HG03565 (cell line): ENCODE results near the gene OOSP4B.
"Not testable (repeated sequence)": the region's sequence is repeated elsewhere in the genome, so short reads cannot be mapped to it uniquely, and the experiment has no call there.

Experiments used
- ATAC-seq: cut with Tn5 transposase; IDR thresholded peaks from one replicate; pipeline ENCODE4 v1.9.1; 2021; ENCODE audit warnings: mild to moderate bottlenecking, moderate library complexity; ENCODE audit not compliant: unreplicated experiment

The OOSP4B gene

DNA sequence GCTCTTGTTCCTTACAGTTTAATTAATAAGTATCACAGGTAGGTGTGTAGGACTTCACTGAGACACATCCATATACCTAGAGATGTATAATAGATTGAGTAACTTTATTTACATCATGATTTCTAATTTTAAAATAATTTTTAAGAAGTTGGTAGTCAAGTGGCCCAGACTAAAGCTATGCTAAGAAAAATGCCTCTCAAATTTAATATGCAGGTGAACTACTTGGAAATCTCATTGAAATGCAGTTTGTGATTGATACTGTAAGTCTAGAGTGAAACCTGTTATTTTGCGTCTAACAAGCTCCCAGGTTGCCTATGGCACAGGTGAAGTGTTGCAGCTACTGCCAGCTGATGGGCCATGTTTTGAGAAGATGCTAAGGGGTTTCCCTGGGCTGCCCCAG lies at the start of gene OOSP4B:
Gene OOSP4B (plus strand): TSS at position 301 of the 400 bp plus-strand sequence.
- no peak for ATAC-seq

DNA sequence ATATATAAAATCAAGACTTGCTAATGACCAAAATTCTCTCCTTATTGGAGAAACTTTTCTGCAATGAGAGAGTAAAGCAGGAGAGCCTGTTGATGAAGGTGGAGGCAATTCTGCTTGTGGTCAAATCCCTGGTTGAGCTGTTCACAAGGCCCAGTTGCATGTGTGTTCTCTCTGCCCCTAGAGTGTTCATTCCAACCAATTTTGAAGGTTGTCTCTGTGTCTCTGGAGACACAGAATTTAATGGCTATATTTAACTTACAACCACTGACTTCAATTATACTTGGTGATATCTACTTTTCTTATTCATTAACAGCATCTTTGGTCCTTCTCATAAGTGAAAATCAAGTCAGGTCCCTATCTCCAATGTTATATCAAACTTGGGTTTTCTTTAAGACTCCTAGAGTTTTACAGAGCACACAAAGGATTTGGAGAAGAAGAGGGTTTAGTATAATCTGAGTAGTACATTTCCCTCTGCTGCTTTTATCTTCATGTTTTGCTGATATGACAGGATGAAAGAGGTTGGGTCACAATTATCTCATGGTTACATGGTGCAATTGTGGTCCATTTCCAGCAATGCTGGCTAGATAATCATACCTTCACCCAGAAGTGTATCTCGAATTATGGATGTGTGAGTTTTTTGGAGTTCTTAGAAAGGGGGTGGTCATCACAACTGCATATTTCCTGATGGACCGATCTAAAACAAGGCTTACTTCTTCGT lies 49.1 kb upstream of the OOSP4B start:
- no peak for ATAC-seq

DNA sequence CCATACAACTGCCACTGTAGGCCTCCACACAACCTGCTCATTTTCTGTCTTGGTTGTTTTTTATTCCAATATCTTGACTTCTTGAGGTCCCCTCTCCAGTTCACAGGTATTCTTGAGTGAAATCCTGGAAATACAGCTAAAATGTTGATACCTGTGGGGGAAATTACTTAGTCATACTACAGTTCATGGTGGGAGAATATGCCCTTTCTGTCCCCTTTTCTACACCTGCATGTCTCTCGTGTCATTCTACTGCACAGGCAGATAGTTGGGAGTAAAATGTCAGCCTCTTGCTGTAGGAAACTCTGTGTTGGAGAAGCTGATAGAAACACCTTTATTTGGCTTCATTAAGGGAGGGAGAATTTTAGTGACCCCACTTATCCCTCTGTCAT lies 48.6 kb upstream of the OOSP4B start:
- no peak for ATAC-seq

DNA sequence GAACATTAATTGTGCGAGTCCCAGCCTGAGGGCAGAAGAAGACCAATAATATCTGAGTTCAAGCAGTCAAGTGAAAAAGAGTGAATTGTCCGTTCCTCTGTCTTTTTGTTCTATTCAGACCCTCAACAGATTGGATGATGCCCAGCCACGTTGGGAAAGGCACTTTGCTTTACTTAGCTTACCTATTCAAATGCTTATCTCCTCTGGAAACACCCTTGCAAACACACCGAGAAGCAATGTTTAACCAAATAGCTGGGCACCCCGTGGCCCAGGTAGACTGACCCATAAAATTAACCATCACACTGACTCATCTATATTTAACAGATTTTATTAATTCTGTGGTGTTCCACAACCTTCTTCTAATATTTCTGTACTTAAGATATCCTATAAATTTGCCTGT lies 43.9 kb upstream of the OOSP4B start:
- ATAC-seq, result no peak

DNA sequence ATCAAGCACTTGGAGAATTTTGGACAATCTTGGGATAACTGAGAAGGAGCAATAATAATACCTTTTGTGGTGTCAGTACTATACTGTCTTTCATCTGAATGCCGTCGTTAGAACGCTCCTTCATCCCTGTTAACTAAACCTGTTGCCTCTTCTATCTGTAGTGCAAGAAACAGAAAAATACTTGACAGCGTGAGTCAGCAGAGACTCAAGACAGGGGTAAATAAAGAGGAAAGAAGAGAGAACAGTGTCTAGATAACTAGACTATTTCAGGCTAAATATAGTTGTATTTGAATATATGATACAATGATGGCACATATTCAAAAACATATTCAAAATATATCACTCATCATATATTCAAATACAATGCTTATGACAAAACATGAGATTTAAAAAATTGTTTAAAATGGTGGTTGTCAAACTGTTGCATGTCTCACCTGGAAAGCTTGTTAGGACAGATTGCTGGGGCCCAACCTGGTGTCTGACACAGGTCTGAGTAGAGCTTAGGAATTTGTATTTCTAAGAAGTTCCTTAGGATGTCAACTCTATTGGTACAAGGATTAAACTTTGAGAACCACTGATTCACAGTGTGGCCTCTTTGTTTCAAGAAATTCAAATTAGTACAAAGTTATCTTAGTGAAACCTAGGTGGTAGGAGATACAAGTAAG lies 35.7 kb upstream of the OOSP4B start:
- no peak for ATAC-seq

DNA sequence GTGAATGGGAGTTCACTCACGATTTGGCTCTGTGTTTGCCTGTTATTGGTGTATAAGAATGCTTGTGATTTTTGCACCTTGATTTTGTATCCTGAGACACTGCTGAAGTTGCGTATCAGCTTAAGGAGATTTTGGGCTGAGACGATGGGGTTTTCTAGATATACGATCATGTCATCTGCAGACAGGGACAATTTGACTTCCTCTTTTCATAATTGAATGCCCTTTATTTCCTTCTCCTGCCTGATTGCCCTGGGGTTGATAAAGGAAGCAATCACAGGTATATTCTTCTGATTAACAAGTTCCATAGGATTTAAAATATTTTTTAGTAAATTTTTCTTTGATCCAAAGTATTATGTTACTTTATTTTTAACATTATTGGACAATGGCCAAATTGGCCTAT lies 34.9 kb upstream of the OOSP4B start:
- not testable (repeated sequence) for ATAC-seq

DNA sequence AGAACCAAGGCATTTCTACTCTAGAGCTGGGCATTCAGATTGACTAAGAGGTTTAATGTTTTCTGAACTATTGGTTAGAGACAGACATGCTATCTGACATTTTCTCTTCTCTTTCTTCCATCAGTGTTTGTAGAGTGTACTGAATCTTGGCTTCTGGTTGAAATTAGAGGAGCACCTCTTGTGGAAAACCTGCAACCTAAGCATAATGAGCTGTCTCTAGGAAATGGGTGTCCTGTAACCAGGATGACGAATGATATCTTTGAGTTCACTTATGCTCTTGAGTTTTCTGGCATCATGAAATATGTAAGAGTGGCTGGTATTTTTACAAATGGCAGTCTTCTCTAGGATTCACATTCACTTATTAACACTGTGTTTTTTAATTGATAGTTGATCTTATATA lies 33.8 kb upstream of the OOSP4B start:
- no peak for ATAC-seq

DNA sequence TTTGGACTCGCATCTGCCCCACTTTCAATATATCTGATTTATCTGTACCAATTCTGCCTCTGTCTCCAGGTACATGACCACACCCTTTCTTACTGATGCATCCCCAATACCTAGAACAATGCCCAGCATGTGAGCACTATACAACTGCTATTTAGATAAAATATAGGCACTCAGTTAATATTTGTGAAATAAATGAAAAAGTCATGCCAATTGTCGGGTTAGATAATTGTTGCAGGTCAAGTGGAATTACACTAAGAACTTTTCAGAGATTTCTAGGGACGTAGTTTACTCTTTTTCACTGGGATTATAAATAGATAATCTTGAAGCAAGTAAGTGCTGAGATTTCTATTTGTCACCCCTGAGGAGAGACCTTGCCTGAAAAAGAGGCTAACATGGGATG lies 32.6 kb upstream of the OOSP4B start:
- no peak for ATAC-seq

DNA sequence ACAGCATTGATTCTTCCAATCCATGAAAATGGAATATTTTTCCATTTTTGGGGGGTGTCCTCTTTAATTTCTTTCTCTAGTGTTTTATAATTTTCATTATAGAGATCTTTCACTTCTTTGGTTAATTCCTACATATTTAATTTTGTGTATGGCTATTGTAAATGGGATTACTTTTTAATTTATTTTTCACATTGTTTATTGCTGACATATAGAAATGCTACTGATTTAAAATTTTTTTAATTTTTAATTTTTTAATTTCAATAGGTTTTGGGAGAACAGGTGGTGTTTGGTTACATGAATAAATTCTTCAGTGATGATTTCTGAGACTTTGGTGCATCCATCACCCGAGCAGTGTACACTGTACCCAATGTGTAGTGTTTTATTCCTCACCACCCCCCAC lies 26.6 kb upstream of the OOSP4B start:
- ATAC-seq, result no peak

DNA sequence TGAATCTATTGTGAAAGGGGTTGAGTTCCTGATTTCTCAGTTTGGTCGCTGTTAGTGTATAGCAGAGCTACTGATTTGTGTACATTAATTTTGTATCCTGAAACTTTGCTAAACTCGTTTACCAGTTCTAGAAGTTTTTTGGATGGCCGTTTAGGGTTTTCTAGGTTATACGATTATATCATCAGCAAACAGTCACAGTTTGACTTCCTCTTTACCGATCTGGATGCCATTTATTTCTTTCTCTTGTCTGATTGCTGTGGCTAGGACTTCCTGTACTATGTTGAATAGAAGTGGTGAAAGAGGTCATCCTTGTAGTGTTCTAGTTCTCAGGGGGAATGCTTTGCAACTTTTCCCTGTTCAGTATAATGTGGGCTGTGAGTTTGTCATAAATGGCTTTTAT lies 24.6 kb upstream of the OOSP4B start:
- ATAC-seq, result no peak

DNA sequence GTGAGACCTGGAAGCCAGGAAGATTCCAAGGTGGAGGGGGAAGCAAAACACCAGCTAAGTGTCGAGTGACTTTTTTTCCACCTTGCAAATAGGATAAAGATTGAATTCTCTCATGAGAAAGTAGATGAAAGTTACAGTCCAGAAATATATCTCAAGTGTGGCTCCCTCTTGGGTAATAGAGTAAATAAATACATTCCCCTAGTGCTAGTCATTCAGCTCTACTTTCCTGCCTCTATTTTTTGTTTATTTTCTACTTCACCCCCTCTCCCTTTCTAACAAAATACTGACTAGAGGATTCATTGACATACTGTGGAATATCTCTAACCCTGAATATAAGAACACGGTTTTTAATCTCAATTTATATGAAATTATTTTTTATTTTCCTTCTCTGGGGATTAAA lies 19.2 kb upstream of the OOSP4B start:
- no peak for ATAC-seq

DNA sequence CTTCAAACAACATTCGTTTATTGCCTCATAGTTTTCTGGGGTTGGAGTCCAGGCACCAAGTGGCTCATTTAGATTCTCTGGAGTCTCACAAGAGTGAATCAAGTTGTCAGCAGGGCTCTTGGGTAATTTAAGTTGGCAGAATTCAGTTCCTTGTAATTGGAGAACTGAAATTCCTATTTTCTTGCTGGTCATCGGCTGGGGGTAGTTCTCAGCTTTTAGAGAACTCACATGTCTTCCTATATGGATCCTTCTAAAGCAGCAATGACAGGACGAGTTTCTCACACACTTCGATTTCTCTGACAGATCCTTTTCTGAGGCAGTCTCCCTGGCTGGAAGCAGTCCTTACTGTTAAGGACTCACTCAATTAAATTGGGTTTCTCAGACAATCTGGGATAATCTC lies 17.3 kb upstream of the OOSP4B start:
- no peak for ATAC-seq

DNA sequence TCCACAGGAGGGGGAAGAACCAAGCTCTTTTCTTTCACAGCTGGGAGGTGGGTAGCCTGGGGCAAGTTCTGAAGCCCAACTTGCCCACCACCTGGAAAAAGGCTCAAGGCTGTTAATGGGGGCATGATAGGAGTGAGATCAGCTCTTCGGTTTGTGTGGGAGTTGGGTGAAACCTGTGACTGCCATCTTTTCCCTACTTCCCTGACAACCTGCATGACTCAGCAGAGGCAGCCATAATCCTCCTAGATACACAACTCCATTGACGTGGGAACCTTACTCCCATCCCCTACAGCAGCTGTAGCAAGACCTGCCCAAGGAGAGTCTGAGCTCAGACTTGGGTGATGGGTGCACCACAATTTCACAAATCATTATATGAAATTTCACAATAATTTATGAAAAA lies 13.3 kb upstream of the OOSP4B start:
- ATAC-seq, result no peak

DNA sequence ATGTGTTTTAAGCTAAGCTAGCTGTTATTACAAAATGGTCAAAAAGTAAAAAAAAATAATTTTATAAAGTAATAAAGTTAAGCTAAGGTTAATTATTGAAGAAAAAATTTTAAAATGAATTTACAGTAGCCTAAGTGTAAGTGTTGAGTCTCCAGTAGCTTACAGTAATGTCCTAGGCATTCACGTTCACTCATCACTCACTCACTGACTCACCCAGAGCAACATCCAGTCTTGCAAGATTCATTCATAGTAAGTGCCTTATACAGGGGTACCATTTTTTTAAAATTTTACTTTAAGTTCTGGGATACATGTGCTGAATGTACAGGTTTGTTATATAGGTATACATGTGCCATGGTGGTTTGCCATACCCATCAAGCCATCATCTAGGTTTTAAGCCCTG lies 11.6 kb upstream of the OOSP4B start:
- ATAC-seq, result no peak

DNA sequence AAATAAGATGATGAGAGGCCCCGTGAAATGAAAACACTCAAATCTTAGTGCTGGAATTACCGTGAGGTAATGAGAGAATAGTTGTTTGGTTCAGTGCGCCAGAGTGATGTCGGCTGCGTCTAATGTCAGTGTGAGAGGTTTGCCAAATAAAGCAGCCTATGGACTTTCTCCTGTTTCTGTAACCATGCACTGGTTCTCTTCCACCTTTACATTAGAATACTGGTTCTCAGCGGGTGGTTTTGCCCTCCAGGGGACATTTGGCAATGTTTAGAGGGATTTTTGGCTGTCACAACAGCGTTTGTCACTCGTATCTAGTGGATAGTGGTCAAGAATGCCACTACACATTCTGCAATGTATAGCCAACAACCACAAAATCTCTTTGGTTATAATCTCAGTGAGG lies 1.1 kb downstream of the OOSP4B start:
- no peak for ATAC-seq

DNA sequence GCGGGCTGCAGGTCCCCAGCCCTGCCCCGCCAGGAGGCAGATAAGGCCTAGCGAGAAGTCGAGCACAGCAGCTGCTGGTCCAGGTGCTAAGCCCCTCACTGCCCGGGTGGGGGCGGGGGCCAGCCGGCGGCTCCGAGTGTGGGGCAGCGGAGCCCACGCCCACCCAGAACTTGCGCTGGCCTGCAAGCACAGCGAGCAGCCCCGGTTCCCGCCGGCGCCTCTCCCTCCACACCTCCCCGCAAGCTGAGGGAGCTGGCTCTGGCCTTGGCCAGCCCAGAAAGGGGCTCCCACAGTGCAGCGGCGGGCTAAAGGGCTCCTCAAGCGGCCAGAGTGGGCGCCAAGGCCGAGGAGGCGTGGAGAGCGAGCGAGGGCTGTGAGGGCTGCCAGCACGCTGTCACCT lies 3.4 kb downstream of the OOSP4B start:
- not testable (repeated sequence) for ATAC-seq

DNA sequence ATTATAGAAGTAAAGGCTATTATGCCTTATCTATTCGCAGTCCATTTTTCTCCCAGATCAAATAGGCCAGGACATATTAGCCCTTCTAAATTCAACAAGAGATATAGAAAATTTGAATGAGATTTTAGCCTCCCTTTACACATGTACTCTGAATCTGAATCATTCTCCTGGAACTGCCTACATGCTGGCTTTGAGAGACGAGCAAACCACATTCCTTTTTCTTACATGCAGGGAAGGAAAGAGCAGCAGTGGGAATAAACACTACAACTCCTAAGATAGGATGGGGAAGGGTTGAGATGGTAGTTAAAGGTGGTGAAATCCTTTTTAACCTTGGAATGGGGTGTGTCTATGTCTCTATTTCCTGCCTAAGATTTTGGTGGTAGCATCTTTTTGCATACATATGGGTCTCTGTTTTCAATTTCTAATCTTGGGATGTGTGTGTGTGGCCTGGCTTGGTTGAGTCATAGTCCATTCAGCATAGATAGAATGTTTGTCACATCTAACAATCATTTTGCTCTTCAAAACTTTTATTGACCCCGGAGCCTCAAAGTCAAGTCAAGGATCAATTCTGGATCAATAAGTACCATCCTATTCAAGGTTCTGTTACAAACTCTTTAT lies 12.1 kb downstream of the OOSP4B start:
- no peak for ATAC-seq

DNA sequence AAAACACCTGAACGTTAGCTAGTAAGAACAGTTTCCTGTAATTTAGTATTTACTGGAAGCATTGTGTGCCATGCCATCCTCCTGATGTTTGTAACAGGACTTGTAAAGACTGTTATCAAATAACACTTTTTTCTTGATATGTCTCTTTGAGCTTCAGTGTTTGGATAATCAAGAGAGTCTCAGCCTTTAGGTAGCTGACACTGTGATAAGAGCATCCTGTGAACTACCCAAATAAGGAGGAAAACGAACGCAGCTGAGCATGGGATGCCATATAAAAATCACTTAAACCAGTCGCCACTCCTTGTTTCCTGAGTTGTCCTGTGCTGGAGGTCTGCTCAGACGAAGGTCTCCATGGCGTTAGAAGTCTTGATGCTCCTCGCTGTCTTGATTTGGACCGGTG lies 23.1 kb downstream of the OOSP4B start, which contains the start of gene OOSP2:
Gene OOSP2 (plus strand): TSS at position 301 of the 400 bp plus-strand sequence. CDS start 51 bp downstream, at position 352.
- no peak for ATAC-seq

DNA sequence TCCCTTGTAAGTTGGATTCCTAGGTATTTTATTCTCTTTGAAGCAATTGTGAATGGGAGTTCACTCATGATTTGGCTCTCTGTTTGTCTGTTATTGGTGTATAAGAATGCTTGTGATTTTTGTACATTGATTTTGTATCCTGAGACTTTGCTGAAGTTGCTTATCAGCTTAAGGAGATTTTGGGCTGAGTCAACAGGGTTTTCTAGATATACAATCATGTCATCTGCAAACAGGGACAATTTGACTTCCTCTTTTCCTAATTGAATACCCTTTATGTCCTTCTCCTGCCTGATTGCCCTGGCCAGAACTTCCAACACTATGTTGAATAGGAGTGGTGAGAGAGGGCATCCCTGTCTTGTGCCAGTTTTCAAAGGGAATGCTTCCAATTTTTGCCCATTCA lies 33.4 kb downstream of the OOSP4B start:
- not testable (repeated sequence) for ATAC-seq

DNA sequence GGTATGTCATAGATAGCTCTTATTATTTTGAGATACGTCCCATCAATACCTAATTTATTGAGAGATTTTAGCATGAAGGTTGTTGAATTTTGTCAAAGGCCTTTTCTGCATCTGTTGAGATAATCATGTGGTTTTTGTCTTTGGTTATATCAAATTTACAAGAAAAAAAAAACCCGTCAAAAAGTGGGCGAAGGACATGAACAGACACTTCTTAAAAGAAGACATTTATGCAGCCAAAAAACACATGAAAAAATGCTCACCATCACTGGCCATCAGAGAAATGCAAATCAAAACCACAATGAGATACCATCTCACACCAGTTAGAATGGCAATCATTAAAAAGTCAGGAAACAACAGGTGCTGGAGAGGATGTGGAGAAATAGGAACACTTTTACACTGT lies 33.9 kb downstream of the OOSP4B start:
- ATAC-seq, result not testable (repeated sequence)

DNA sequence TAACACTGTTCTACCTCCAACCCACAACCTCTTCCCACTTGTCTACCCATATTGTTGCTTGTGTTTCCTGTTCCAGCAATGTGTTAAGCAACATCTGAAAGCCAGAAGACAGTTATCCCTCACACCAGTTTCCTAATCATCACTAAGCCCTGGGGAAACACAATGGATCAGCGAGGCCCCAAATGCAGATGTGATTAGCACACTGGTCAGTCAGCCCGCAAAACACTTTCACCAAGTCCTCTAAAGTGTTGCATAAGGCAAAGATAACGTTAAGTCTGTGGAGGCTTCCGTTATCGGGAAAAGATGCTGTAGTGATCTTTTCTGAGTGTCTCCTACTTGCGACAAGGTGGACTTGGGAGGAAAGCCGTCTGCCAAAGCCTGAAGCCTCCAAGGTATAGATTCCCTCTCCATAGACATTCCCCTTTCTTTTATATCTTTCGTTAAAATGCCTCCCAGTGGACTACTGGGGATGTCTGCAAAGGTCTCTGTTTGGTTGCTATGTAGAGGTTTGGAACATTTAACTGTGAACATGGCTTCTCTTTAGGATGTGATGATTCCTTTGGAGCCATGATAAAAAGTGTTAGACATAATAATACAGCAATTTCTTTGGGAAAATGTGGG lies 39.5 kb downstream of the OOSP4B start, which contains the start of gene MS4A3:
Gene MS4A3 (plus strand): TSS at position 317 of the 621 bp plus-strand sequence. CDS start 4,496 bp downstream, outside the sequence.
- no peak for ATAC-seq

DNA sequence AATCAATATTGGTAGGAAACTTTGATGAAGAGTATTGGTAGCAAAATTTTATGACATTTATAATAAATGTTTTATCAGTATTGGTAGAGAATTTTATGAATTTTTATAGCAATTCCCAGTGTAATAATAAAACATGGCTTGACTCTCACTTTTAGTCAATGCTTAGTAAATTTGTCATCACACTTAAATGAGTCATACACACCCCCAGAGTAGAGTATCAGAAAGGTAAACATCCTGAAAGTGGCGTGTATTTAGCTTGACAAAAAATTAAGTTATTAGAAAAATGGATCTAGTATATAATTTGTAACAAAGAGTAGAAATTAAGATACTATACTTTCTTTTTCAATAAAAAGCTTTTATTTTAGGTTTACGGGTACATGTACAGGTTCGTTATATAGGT lies 42.1 kb downstream of the OOSP4B start:
- ATAC-seq, result no peak
